HK-2 (cell line): ENCODE measurements around the gene DNAJB2.
"Not testable (repeated sequence)": the region's sequence is repeated elsewhere in the genome, so short reads cannot be mapped to it uniquely, and the experiment has no call there.

Experiments
- DNase-seq: peaks from one replicate; pipeline ENCODE4 v3.0.0-alpha.2; 2018; ENCODE audit not compliant: unreplicated experiment

DNAJB2 gene

DNA sequence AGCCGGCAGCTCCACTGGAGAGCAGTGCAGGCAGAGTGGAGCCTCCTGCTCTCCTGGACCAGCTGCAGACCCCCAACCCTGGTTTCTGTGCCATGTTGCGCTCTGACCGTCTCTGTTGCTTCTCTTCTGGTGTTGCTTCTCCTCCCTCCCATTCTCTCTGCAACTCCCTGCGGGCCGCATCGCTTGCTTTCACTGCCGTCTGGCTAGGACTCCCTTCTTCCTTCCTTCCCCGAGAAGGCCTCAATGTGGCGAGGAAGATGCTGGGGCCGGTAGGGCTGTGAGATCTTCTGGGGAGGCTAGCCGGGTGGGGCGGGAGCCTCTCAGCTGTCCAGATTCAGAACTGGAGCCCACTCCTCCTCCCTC is 6.2 kb downstream of the DNAJB2 start:
- DNase-seq, result no peak

DNA sequence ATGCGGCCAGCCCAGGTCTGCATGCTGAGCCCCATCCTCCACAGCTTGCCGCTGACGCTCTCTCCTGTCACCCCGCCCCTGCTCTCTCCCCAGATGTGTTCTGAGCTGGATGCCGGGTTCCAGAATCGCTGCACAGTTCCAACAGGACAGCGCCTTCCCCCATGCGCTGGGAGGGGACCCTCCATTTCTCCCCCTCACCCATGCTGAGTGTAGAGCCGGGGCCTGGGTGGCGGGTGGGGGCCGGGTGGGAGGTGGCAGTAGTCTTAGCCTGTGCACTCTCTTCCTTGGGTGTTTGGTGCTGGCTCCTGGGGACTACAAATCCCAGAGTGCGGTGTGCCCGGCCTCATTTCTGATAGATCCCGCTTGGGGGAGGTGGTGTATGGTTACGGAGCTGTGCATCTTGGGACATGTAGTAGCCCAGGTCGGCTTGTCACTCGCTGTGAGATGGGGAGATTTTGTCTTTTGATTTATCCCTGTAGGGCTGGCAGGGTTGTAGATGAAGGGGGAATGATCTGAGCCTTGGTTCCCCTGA is 6.8 kb downstream of the DNAJB2 start:
- DNase-seq, result no peak

DNA sequence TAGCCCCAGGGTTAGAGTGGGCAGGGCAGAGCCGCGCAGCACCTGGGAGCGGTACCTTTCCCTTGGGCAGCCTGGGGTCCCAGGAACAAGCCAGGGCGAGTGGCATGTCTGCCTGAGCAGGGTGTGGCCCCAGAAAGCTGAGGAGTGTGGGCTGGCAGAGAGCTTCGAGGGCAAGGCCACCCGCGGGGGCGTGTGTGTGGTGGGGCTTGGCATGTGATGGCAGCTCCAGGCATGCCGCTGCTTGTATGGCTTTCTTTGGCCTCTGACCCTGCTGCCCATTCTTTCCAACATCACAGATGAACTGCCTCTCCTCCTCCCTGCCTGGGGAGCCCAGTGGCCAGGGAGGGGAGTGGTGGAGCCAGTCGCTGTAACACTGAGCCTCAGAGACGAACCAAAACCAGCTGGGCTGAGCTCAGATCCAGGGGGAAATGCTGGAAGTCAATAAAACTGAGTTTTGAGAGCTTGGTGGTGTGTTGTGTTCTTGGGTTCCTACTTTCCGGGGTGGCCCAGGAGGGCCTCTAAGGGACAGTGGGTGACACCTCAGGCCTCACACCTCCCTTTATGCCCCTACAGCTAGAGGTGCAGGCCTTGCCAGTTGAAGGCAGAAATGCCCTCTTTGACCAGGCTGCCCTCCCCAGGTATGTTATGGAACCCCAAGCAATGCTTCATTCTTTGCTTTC is 7.4 kb downstream of the DNAJB2 start:
- DNase-seq, result no peak

DNA sequence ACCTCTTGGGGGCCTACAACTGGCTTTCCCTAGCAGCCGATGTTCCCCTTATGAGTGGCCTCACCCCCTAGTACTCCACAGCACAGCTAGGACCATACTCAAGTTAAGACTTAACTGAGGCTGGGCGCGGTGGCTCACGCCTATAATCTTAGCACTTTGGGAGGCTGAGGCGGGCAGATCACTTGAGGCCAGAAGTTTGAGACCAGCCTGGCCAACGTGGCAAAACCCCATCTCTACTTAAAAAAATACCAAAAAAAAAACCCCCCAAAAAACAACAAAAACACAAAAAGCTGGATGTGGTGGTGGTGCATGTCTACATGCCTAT is 7.9 kb downstream of the DNAJB2 start:
- not testable (repeated sequence) for DNase-seq

DNA sequence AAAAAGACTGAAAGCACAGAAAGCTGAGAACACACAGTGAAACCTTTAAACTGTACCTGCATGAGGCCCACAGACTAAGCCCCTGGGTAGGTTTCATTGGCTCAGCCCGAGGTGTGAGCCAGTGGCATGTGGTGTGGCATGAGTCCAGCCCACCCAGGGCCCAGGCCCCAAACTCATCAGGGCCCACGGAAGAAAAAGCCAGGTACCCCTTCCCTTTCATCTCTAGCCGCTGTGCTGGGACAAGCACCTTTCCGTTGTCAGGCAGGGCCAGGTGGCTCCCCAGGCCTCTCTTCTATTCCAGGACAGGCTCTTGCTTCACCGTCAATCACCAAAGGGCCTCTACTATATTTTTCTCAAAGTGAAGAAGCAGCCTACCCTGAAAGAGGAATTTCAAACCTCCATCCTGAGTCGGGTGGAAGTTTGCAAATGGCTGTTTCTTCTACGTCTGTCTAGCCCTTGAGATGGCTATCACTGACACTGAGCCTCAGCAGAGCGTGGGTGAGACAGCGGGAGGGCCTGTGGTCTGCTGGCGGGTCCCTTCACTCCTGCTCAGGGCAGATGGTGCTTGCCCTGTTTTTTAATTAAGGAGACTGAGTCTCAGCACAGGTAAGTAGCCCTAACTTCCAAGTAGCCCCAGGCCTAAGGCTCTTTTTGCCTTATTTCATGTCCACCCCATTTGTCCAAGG is 8.6 kb downstream of the DNAJB2 start:
- no peak for DNase-seq

DNA sequence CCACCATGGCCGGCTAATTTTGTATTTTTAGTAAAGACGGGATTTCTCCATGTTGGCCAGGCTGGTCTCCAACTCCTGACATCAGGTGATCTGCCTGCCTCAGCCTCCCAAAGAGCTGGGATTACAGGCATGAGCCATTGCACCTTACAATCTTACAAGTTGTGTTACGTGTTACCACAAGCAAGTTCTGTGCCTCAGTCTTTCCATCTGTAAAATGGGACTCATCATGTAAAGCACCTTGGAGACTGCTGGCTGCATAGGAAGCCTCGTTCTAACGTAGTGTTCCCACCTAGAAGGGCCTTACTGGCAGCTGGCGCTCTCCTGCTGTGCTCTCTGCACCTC is 10.0 kb downstream of the DNAJB2 start:
- DNase-seq, result no peak

DNA sequence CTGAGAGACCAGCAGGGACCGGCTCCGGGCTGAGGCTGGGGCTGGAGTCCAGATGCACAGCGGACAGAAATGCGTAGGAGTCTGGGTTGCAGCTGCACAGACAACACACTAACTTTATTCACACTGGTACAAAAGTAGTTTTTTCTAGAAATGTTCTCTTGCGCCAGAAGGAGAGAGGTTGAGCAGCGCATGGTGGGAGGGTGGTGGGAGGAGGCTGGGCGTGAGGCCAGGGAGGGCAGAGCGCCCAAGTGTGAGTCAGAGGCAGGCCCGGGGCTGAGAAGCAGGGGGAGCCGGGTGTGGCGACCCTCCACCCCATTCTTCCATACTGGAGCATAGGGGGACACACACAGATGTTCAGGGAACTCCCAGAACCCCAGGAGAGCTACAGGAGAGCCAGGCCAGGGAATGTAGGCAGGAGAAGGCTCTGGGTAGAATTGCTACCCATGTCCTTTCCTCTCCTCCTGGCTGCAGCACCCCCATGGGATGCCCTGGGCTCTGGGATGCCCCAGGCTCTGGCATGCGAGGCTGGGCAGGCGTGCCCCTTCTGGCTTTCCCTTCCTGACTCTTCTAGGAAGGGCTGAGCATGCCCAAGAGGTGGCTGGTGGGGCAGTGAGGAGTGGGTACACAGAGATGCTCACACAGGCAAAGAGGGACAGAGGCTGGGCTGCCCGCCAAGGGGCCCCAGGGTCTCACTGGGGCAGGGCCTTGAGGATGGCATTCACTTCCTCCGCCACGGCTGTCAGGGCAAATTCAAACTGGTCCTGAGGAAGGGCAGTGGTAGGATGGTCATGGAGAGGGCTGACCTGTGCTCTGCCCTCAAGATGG is 10.6 kb downstream of the DNAJB2 start:
- DNase-seq, result peak; percentile 45

DNA sequence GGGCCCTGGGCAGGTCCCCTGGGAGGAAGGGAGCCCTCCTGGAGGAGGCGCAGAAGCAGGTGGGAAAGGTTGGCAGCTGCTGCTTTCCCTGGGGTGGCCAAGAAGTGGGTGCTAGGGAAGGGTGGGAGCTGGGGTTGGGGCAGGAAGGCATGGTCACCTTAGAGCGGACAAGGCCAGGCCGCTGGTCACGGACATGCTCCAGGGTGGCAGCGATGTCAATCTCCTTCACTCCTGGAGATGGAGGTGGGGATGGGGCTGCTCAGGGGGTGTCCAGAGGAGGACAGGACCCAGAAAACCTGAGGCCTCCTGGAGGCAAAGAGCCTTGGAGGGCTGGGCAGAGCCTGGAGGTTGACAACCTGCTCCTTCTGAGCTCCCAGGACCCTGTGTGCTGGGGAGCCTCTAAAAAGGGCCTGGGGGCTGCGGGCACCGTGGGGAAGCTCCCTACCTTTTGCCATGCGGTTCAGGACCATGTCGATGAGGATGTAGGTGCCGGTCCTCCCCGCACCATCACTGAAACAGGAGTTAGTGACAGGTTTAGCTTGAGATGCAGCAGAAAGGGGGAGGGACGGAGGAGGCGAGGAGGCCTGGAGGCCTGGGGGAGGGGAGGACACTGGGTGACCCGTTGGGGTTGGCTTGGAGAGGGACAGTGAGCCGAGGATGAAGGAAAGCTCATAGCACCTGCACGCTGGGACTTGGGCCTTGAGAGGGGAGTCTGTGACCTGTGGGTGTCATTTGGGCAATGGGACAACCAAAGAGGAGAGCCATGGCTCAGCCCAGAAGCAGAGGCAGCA is 11.4 kb downstream of the DNAJB2 start:
- no peak for DNase-seq

DNA sequence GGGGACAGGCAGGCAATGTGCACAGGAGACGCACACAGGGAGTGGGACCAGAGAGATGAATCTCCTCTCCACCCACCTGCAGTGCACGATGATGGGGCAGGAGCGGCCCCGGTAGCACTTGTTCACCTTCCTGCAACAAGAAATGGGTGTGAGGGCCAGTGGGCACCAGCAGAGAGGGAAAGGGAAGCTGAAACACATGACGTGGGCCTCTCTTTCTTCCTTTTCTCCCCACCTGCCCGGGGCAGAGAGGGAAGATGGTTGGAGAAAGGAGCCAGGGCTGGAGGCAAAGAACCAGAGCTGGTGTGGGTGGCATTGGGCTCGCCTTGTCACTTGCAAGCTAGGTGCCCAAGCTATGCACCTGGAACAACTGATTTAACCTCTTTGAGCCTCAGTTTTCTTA is 12.2 kb downstream of the DNAJB2 start:
- no peak for DNase-seq

DNA sequence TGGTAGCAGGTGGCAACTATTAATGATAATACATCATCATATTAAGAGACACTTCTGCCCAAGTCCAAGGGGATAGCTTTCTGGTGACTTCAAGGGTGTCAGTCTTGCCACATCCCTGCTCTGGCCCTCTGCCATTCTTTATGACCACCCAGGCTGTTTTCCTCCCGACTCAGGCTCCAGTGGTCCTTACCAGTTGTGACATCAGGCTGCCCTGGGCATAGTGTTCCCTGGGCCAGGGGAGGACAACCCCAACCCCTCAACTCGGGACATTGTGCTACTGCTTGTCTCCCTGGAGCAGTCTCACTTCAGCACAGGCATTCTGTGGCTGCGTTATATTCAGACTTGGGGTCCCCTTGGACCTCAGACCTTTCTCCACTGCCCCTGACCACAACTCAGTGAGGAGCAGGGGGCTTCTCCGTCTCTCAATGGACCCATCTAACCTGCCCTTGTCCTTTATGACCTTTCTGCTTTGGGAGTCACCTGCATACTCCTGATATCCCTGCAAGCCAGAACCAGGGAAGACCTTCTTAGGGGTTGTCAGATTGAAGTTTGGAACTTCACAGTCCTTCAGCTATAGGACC is 12.8 kb downstream of the DNAJB2 start:
- no peak for DNase-seq

DNA sequence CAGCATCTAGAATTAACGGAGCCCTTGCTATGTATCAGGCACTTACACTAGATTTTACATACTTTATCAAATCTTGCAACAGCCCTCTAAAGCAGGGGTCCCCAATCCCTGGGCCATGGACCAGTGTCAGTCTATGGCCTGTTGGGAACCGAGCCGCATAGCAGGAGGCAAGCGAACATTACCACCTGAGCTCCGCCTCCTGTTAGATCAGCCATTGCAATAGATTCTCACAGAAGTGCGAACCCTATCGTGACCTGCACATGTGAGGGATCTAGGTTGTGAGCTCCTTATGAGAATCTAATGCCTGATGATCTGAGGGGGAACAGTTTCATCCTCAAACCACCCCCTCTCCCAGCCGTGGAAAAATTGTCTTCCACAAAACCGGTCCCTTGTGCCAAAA is 13.4 kb downstream of the DNAJB2 start:
- no peak for DNase-seq

DNA sequence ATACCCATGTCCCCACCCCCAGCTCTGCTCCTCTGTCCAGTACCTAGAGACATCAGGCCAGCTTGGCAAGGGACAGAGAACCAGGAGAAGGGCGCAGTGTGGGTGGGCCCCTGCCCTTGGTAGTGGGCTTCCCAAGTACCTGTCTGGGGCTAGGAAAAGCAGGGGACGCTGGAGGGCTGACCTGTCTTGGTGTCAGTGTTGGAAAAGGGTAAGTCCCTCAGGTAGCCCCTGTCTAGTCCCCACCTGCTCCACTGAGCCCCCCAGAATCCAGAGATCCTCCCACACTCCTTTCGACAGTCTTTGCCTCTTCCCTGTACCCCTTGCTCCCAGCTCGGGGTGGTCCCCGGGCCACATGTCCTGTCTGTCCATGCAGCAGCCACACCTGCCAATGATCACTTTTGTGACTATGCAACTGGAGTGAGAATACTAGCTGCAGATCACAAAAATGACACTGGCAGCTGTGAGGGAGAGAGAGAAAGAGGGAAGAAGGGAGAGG is 14.6 kb downstream of the DNAJB2 start:
- DNase-seq, result no peak

DNA sequence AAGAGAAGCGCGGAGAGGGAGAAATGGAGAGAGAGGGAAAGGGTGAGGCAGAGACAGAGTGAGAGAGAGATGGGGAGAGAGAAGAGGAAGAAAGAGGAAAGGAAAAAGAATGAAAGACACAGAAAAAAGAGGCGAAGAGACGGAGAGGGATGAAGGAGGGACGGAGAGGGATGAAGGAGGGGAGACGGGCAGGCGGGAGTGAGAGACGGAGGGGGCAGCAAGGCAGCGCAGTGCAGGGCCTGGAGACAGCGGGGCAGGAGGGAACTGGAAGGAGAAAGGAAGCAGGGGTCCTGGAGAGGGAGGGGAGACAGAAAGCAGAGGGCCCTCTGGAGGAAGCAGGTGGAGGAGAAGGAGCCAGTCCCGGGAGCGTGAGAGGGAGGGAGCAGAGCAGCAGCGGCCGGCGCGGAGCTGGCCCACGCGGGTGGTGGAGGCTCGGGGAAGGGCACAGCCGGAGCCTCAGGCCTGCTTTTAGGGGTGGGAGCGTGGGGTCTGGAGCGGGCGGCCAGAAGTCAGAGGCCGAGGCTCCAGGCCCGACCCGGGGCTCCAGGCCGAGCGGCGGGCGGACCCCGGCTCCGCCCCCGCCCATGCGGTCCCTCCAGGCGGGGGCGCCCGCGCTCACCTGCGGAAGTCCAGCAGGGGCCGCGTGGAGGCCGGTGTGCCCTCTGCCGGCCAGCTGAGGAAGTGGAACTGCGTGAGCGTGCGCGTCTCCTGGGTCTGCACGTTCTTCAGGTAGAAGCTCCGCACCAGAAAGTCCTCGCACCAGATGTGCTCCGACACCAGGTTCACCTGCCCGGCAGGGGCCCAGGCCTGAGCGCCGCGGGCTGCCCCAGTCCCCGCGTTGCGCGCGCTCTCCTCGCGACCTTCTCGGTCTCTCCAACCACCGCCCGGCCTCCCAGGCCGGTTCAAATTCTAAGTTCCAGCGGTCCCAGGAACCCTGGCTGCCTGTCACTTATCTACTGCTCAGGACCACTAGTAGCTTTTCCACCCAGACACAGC is 15.5 kb downstream of the DNAJB2 start:
- DNase-seq, result peak; percentile 90

DNA sequence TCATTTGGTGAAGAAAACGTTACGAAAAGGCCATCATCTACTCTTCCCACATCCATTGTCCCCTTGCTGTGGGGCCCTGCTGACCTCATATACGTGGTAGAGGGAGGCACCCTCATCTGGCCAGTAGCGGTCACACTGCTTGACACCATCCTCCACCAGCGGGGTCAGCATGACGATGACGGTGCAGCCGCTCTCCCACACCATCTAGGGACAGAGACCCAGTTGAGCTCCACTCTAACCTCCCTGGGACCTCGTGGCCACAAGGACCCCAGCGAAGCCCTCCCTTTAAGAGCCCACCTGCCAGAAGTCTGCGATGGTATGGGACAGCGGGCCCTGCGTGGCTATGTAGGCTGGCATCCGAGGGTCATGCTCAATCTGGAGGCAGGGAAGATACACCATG is 17.0 kb downstream of the DNAJB2 start:
- no peak for DNase-seq

DNA sequence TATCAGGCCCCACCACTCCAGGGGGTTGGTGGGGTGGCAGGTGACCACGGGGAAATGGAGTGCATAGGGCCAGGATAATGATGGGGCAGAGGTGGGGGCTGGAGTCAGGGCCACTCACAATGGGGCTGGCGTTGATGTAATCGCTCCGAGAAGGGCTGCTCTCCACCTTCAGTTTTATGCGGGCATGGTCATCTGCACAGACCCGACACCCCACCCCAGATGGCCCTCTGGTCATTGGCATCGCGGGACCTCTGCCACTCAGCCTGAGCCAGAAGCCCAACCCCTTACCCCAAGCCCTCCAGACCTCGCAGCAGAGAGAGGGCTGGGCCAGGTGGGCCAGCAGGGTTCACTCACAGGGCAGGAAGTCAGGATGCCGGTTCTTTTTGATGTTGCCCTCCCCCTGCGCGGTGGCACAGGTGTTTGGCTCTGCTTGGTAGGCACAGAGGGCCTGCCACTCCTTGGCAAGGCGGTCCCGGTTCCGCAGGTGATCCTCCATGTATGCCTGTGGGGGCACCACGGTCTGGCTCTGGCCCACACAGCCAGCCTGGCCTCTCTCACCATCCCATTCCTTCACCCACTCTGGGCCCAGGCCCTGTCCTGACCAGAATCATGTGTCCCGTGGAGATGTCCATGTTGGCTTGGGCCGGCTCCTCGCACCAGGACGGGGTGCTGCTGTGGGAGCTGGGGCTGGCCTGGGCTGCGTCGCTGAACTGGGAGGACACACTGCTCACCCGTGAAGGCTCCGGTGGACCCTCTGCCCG is 17.6 kb downstream of the DNAJB2 start:
- no peak for DNase-seq

DNA sequence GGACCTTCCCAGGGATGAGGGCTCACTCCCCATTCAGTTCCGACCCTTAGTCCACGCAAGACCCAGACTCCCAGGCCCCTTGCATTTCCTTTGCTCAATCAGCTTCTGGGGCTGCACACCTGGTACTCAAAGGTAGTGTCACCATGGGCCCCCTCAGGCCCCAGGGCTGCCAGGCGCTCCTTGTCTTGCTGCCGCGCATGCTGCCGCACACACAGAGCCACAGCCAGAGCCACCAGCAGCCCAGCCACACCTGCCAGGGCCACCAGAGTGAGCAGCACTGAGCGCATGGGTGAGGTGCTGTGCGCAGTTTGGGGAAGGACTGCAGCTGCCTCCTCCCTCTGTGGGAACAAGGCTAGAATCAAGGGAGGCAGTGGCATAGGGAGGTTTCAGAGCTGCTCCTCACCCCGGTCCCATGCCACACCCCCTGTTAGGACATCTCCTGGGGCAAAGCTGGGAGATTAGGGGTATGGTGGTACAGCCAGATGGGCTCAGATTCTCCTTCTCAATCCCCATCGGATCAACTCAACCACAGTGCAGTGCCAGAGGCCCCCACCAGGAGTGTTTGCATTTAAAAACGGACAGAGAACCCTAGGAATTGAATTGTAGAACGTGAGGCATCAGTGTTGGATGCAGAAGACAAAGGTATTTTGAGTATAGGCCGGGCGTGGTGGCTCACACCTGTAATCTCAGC is 18.7 kb downstream of the DNAJB2 start:
- DNase-seq, result no peak

DNA sequence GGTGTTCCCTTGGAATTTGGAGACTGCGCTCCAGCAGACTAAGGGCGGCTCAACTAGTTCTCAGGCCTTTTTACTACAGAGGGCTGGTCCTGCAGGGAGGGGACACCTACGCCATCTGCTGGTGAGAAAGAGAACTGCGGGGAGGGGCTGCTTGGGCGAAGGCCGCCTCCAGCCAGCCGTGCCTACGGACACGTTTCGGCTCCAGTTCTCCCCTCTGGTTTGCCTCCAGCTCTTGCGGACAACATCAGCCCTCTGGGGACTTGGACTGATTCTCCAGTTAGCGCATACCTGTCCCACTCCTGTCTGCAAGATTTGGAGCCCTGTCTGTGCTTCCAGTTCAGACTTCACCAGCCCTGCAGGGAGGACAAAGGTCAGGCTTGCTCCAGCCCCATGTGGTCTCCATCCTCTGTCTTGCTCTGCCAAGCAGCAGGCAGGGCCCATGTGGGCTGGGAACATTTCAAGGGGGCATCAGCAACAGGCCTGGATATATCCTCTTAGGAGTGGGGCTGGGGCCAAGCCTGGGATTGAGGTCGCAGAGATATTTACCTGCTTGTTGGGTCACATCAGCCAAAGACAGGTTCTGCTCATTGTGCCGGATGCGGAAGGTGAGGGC is 19.7 kb downstream of the DNAJB2 start:
- peak; percentile 91 for DNase-seq

DNA sequence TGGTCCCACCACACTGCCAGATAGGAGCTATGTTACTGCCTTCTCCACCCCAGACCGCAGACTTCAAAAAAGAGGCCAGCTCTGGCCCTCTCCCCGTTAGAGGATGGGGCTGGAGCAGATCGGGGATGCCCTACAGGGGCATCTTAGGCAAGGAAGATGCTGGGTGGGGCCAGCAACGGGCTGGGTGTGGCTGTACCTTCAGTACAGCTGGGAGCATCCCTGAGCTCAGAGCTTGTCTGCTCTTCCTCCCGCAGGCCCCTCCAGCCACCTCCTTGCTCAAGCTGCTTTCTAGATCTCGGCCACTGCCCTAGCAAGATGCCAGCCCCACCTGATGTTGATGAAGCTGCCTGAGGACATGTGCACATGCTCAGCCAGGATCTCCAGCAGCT is 20.2 kb downstream of the DNAJB2 start:
- no peak for DNase-seq

DNA sequence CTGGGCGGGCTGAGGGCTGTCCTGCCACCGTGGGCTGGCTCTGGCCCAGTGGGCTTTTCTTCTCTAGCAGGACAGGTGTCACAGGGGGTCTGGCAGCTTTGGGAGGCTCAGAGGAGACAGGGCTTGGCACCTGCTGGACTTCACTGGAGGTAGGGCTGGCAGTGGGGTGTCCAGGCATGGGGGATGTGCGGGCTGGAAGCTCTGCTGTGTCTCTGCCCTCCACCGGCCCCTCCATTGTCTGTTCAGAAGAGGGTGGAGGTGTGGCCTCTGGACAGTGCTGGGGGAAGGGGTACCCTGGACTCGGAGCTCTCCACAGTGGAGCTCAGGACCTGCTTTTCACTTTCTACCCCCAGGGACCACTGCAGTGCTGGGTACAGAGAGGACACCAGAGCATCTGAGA is 20.9 kb downstream of the DNAJB2 start:
- no peak for DNase-seq
